ENCODE results near the gene ANO5. TPM values are rescaled to one million over a fixed set of nuclear protein-coding genes. Genes with fewer than 3 reads are reported as not detected.
A peak's percentile ranks its signal among the peaks of the same experiment; 100 is the strongest.
"Not testable (repeated sequence)": the region's sequence is repeated elsewhere in the genome, so short reads cannot be mapped to it uniquely, and the experiment has no call there.

Gene ANO5
- total RNA-seq, 4 donors from 2014 or later, result 3.5 to 14.5 (median 4.8) TPM

GRCh38 chr11:22276535-22276934 lies 83.7 kb downstream of the ANO5 start:
- no peaks in the 10 kb centered on the region for H3K4me1 ChIP-seq
- H3K4me3 ChIP-seq, result no peak overlapping the region
- no peaks in the 10 kb centered on the region for H3K9me3 ChIP-seq
- no peak overlapping the region for H3K27ac ChIP-seq
- DNase-seq, result no peak
- no peaks in the 10 kb centered on the region for H3K27me3 ChIP-seq
- H3K36me3 ChIP-seq, result no peaks in the 10 kb centered on the region
- TF ChIP-seq POLR2A (IDR thresholded peaks at IDR 0.05), result no peak
- TF ChIP-seq CTCF (IDR thresholded peaks at IDR 0.05), result no peak
- intact Hi-C loops (cut with DNase I; ENCODE audit: low total_unique reads), result no loop called here

- H3K4me1 ChIP-seq; H3K36me3 ChIP-seq; H3K27me3 ChIP-seq; DNase-seq; intact Hi-C loops (cut with DNase I; ENCODE audit: low total_unique reads); H3K9me3 ChIP-seq; H3K4me3 ChIP-seq; H3K27ac ChIP-seq: not testable (repeated sequence)
Observed at GRCh38 chr11:22284991-22285390, 92.1 kb downstream of the ANO5 start.

GRCh38 chr11:22302368-22302767 lies 109.5 kb downstream of the ANO5 start:
- no peak for DNase-seq
- intact Hi-C loops (cut with DNase I; ENCODE audit: low total_unique reads), result no loop called here

GRCh38 chr11:22304337-22304961 lies 111.6 kb downstream of the ANO5 start:
- H3K9me3 ChIP-seq, result no peaks in the 10 kb centered on the region
- no peak overlapping the region for H3K27ac ChIP-seq
- no peaks in the 10 kb centered on the region for H3K36me3 ChIP-seq
- no peak for DNase-seq
- H3K27me3 ChIP-seq, result peaks cover 0 to 5% of the 10 kb centered on the region in 2 donors
- no peaks in the 10 kb centered on the region for H3K4me1 ChIP-seq
- TF ChIP-seq CTCF (IDR thresholded peaks at IDR 0.05) (peak; percentile 41 to 53 (median 41)), POLR2A (IDR thresholded peaks at IDR 0.05) (no peak)
- intact Hi-C loops (cut with DNase I; ENCODE audit: low total_unique reads), result no loop called here
- no peak overlapping the region for H3K4me3 ChIP-seq

More at GRCh38 chr11:22302368-22302767, 109.5 kb downstream of the ANO5 start:
- no peaks in the 10 kb centered on the region for H3K4me1 ChIP-seq
- peaks cover 0 to 5% of the 10 kb centered on the region in 2 donors for H3K27me3 ChIP-seq
- no peak overlapping the region for H3K4me3 ChIP-seq
- no peaks in the 10 kb centered on the region for H3K9me3 ChIP-seq
- no peaks in the 10 kb centered on the region for H3K36me3 ChIP-seq
- H3K27ac ChIP-seq, result no peak overlapping the region
- no peak for TF ChIP-seq CTCF (IDR thresholded peaks at IDR 0.05)
- no peak for TF ChIP-seq POLR2A (IDR thresholded peaks at IDR 0.05)

GRCh38 chr11:22317656-22318055 lies 124.8 kb downstream of the ANO5 start:
- no peak for DNase-seq
- Histone ChIP-seq H3K4me3 (no peak overlapping the region), H3K27me3 (no peaks in the 10 kb centered on the region), H3K27ac (no peak overlapping the region), H3K9me3 (no peaks in the 10 kb centered on the region), H3K4me1 (no peaks in the 10 kb centered on the region), H3K36me3 (no peaks in the 10 kb centered on the region)
- intact Hi-C loops (cut with DNase I; ENCODE audit: low total_unique reads), result no loop called here
- TF ChIP-seq POLR2A (IDR thresholded peaks at IDR 0.05), result no peak
- TF ChIP-seq CTCF (IDR thresholded peaks at IDR 0.05), result no peak

GRCh38 chr11:22331771-22332170 lies 138.9 kb downstream of the ANO5 start:
- intact Hi-C loops (cut with DNase I; ENCODE audit: low total_unique reads), result no loop called here
- Histone ChIP-seq H3K27me3 (peaks cover 0 to 3% of the 10 kb centered on the region in 2 donors), H3K36me3 (no peaks in the 10 kb centered on the region), H3K27ac (no peak overlapping the region), H3K4me1 (no peaks in the 10 kb centered on the region), H3K9me3 (no peaks in the 10 kb centered on the region), H3K4me3 (no peak overlapping the region)
- TF ChIP-seq POLR2A (IDR thresholded peaks at IDR 0.05) (no peak), CTCF (IDR thresholded peaks at IDR 0.05) (no peak)
- DNase-seq, result no peak
